ELF-1 (cell line): ENCODE measurements around the gene EPHB3.

Experiments
- DNase-seq: peaks from one replicate; pipeline ENCODE4 v3.0.0-alpha.2; 2016; ENCODE audit warnings: low read depth, low spot score

Gene EPHB3

DNA sequence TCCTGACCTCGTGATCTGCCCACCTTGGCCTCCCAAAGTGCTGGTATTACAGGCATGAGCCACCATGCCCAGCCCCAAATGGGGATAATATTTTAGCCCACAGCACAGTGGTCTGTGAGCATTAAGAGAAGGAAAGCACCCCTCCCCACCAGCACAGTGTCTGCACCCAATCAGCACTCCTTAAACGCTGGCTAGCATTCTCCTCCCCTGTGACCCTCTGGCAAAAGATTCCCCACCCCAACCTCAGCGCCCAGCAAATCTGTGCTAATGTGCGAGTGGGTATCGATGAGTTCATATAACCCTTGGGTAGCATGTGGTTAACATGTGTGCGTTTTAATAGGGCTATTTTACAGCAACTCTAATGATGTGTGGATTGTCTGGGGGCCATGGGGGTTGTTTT lies 18.3 kb upstream of the EPHB3 start:
- no peak for DNase-seq

DNA sequence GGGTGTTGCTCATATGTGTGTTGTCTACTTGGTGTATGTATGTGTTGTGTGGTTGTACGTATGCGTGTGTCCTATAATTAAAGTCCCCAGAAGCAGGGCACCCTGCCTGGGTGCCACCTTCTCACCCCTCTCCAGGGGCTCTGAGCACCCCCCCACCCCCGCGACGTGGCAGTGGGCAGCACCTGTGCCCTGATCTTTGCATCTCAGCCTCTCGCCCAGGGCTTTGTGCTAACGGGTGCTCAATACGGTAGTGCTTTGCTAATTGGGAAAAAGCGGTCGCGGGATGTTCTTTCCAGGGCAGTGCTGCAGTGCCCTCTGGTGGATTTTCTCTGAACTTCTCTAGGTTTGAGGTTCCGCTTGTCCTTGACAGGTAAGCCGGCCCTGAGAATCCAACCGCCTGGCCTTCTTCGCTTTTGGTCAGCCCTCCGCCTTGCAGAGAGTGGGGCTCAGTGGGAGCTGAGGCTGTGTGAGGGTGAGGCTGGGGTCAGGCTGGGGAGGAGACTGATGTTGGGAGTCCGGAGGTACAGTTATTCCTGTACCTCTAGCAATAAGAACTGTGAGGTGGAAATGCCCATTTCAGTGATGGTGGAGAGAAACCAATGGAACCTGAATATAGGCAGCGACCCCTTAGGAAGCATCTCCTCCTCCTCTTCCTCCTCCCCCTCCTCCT lies 17.6 kb upstream of the EPHB3 start:
- peak; percentile 95 for DNase-seq

DNA sequence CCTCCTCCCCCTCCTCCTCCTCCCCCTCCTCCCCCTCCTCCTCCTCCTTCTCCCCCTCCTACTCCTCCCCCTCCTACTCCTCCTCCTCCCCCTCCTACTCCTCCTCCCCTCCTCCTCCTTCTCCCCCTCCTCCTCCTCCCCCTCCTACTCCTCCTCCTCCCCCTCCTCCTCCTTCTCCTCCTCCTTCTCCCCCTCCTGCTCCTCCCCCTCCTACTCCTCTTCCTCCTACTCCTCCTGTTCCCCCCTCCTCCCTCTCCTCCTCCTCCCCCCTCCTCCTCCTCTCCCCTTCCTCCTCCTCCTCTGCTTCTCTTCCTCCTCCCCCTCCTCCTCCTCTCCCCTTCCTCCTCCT lies 17.1 kb upstream of the EPHB3 start:
- DNase-seq: no peak

DNA sequence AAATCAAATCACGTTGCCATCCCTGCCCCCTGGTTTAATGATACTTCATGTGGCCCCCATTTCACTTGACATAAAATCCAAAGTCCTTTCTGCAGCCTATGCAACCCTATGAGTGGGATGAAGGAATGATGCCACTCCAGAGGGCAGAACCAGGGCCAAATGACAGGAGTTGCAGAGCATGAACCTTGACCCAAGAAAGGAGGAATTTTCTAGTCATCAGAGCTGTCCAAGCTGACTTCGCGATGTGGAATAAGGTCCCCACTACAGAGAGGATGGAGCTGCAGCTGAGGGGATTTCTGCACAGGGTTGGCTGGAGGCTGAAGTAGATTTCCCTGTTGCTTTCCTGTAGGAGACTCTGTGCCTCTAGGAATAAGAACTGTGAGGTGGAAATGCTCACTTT lies 15.8 kb upstream of the EPHB3 start:
- DNase-seq: no peak

DNA sequence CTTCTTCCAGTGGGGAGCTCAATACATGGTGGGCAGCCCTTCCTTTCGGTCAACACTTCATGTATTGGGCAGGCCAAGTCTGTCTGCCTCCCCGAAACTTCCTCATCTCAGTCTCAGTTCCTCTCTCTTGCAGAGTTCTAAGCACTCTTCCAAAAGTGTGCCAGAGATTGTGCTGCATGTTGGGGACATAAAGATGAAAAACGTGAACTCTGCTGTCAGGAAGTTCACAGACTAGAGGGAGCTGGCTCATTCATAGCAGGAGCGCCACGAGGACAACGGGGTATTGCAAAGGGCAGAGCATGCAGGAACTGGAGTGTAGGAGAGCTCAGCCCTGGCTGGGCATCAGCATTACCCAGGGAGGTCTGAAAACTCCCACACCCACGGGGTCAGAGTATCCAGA lies 15.3 kb upstream of the EPHB3 start:
- no peak for DNase-seq

DNA sequence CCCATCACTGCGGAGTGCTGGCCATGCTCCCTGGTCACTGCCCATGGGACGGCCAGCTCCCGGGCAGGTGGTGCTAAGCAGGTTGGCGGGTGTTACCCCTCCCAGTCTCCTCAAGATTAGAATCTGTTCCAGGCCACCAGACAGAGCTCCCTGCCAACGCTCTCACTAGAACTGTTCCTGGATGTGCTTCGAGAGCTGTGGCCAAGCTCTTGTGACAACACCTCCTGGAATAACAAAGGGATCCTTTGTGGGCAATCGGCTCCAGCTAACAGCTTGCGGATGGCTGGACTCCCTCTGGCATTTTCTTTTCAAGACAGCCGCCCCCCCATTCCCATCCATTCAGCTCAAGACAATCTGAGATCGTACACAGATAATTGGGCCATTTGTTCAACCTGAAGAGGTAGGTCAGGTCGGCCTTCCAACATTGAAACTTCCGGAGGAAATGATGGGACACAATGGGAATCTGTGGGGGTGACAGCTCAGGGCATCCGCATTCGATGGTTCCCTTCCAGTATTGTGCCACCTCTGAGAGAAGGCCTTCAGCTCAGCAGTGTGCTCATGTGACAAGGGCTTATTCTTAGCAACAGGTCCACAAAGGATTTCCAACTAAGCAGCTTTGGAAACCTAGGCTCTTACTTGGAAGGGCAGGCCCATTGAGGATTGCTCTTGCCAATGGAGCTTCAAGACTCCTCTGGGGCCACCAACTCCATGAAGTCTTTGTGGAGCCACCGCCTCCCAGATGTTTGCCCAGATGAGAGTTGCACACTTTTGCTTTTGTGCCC lies 11.6 kb upstream of the EPHB3 start:
- DNase-seq: peak; percentile 74

DNA sequence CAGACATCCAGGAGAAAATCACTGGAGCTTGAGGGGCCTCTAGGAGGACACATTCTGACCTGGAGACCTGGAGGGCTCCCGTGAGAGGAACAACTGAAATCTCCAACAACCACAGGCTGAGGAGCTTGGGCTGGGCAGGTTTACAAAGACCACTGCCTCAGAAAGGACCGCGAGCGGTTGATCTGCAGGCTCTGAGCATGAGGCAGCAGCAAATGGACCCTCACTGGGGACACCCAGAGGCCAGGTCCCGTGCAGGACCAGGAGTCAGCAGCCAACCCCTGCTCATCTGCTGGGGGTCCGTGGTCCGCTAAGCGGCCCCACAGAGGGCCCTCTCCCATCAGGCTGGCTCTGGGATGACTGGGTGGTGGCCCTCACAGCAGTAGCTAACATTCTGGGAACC lies 10.5 kb upstream of the EPHB3 start:
- no peak for DNase-seq

DNA sequence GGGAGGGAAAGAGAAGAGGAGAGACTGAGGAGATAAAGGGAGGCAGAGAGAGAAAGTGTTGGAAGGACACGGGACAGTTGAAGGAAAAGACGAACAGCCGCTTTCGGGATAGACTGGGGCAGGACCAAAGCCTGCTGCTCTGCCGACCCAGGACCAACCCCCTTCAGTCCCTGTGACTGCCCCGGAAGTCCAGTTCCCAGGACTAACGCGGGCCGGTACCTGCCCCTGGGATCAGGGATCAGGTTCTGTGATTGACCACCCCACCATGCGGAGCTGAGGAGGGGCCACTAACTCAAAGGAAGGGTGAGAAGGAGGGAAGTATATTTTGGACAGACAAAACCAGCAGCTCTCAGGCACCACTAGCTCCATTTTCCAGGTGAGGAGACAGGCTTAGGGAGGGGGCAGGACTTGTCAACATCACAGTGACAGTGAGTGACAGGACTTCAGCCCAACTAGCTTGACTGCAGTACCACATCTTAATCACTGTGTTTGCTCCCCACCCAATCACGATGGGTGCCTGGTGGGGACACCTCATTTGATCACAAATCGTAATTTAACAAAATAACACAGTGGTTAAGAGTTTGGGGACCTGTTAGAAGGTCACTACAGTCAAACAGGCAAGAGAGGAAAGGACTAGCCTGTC lies 9.8 kb upstream of the EPHB3 start:
- no peak for DNase-seq

DNA sequence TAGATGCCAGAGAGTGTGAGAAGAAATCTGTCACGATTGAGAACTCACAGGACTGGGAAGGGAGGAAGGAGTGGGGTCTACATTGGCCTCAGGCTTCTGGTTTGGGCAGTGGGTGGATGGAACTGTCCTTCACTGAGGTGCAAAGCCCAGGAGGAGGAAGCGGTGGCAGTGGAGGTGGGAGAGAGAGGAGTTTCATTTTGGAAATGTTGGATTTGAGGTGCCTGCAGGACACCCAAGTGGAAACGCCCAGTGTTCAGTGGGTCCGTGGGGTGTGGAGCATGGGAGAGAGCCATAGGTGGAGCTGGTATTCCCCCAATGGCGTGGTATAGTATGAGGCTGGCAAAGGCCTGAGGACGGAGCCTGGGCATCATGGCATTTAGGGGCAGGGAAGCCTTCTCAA lies 9.3 kb upstream of the EPHB3 start:
- DNase-seq: no peak

DNA sequence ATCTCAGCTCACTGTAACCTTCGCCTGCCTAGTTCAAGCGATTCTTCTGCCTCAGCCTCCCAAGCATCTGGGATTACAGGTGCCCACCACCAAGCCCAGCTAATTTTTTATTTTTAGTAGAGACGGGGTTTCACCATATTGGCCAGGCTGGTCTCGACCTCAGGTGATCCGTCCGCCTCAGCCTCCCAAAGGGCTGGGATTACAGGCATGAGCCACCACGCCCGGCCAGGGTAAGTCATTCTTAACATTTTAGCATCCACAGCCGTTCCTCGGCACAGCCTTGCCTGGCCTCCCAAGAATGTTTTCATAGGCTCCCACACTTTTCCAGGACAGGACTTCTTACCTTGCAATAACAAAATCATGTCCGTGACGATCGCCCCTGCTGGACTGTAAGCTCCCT lies 8.7 kb upstream of the EPHB3 start:
- DNase-seq: no peak

DNA sequence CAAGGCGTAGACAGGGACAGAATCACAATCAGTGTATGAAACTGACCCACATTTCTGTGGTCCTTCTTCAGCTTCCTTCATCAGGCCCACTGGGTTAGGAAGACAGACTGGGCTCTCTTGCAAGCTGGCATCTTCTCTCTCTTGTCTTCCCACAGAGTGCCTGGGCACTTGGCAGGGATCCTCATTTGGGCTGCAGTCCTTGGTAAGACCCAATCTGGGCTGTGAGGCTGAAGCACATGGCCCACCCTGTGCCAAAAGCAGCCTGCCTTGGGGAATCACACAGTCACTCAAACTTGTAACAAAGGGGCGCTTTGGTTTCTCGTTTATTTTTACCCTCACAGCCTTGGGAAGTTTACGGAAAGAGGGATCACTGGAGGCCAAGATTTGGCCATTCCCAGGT lies 8.2 kb upstream of the EPHB3 start:
- DNase-seq: no peak

DNA sequence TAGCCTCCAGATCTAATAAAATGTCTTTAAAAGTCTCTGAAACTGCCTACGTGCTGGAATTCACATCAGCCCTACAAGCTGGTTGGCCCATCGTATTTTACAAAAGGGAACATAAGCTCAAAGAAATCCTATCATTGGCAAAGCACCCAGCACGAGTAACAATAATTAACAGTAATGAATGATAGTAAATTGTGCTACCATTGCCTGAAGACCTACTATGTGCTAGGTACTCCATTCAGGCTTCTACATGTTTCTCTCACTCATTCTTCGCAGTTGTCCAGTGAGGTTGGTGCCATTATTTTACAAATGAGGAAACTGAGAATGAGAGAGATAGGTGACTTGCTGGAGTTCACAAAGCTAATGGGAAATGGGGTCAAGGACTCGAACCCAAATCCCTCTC lies 7.1 kb upstream of the EPHB3 start:
- no peak for DNase-seq

DNA sequence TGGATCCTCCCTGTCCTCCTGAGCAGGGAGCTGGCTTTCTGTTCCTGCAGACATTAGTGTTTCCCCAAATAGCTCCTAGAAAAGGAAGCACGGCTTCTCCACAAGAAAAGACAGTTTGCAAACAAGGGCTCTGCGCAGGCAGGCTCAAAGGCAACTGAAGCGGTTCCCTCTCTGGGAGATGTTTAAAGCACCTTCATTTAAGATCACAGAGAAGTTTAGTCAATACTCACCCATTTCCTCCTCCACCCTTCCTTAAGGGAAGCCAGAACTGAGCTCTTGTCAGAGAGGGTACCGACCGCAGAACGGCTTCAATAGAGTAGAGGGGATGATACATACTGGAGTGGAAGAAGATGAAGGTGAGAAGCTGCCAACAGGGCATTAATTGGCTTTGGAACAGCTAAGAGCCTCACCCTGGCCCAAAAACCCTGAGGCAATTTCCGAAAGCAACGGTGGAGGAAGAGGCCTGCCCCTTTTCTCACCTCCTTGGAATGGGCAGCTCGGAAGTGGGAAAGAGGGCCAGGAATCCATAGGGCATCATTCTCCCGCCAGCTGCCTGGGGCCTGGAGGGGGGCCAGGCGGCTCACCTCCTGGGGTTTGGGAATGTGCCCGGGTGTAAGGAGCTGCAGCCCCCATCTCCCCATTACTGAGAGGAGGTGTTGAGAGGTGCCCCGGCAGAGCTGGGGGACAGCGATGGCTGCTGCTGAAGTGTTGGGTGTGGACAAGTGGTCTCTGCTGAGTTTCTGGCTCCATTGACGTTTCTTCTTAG lies 4.8 kb upstream of the EPHB3 start:
- DNase-seq: no peak

DNA sequence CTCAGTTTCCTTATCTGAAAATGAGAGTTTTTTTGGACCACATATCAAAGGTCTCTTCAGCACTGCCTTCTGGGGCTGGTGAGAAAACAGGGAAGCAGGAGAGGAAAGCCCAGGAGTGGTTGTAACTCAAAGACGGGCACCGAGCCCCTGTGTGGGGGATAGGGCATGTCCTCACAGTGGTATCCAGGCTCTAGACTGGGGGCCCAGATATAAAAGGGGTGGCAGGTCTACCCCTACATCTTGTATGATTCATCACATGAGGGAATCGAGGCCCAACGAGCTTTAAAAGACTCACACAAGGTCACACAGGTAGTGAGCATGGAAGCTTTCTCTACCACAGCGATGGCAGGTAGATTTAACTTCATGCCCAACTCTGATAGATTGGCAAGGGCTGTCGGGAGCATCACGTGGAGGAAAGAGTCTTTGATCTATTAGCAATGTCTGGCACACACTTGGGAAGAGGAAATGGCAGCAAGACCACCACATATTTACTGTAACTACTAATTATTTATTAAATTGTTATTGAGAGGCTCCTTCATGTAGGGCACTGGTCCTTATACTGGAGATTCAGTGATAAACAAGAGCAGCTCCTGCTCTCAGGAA lies 4.1 kb upstream of the EPHB3 start:
- DNase-seq: no peak

DNA sequence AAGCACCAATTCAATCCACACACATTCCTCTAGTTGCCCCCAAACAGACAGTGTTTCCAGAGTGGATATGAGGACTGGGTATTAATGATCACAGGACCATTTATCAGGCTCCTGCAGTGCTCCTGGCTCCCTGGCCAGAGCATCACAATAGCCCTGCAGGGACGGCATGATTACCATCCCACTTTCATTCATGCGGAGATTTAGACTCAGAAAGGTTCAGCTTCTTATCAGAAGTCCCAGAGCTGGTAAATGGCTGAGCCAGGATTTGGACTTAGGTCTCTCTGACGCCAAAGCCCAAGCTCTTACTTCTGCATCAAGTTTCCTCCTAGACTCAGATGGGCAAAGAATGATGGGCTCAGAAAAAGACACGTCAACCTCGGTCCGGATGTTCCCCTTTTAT lies 2.9 kb upstream of the EPHB3 start:
- peak; percentile 34 for DNase-seq

DNA sequence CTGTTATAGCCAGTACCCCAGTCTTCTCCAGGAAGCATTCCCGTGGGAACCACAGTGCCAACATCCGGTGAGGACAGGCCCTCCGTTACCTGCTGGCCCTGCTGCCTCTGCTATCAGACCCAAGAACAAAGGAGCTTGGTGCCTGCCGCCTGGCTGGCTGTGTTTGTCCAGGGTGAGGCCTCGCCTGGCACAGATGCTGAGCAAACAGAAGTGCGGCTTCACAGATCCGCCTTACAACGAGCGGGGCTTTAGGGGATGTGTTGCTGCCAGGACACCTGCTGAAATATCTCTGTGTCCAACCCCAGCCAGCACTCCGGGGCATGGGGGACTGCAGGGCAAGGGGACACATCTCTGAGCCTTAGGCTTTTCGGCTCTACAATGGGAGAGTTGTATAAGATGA lies 2.2 kb upstream of the EPHB3 start:
- no peak for DNase-seq

DNA sequence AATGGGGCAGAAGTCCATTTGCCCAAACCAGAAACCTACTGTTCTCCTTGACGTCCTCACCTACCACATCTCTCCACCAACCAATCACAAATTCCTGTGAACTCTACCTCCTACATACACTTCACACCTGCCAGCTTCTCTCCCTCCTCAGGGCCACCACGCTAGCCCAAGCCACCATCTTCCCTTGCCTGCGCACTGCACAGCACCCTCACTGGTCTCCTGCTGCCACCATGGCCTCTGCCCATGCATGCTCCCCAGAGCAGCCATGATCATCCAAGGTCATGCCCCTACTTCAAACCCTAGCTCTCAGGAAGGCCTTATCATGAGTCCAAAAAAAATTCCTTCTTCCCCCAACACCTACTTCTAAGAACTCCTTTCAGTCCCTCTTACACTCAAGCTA lies 1.1 kb upstream of the EPHB3 start:
- no peak for DNase-seq

DNA sequence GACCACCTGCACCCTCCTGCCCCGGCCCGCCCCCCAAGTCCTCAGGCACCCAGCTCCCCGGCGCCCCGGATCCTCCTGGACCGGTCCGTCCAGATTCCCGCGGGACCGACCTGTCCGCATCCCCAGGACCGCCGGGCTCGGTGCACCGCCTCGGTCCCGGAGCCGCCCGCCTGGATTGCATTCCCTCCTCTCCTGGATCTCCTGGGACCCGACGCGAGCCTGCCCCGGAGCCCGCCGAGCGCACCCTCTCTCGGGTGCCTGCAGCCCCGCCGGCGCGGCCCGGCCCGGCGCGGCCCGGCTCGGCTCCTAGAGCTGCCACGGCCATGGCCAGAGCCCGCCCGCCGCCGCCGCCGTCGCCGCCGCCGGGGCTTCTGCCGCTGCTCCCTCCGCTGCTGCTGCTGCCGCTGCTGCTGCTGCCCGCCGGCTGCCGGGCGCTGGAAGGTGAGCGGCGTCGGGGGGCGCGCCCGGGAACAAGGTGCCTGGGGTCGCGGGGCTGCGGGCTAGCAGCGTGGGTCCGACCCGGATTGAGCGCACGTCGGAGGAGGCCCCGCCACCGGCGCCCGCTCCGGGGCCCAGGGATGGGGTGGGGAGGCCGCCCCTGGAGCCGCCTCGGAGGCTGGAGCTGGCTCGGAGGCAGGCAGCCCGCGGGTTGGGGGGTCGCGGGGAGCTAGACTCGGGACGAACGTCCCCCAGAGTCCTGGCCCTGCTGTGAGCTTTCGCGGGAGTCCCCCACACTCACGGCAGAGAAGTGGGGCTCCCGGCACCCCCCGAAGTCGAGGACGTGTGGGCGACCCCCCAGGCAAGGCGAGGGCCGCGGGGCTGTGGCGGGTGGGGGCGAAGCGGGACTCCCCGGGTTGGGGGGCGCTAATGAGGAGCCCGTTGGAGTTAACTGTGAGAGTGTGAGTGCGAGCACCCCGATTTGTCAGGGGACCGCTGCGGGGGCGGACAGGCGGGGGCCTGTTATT lies 610 bp downstream of the EPHB3 start:
- no peak for DNase-seq

DNA sequence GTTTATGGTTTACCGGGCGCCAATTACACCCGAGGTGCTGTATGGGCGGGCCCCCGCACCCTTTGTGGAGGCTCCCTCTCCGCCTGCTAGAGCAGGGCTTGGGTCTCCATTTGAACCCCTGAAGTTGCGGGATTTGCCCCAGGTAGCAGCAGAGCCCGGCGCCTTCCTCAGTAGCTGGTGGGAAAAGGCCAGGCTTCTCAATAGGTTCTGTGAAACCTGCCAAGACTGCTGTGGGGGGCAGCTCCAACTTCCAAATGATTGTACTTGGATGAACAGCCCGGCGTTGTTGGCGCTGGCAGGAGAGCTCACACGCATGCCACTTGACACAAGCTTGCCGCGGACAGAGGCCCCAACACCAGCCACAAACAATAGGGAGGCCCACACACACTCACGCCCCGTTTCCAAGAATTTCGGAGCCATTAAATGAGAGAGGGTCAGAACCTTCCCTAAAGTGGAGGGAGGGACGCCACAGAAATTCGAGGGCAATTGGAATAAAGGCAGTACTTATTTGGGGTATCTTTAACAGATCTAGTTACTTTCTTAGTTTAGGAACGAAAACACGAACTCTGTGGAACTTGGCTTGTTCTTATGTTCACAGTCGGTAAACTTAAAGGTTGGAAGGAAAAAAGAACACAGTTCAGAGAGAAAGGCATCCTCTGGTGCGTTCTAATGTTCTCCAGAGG lies 1.4 kb downstream of the EPHB3 start:
- no peak for DNase-seq

DNA sequence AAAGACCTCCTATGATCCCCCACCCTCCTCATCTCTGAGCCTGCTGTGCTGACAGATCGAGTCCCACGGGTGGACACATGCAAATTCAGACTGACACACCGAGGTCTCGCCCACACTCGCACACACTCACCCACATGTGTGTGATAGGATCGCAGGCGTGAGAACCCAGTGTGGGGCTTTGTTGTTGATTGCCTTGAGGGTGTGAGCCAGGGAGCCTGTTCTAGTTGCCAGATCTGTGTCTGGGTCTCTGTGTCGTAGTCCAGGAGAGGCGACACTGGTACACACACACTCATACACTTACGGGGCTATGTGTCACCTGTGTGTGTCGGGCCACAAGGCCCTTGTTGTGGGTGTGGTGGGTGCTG lies 2.0 kb downstream of the EPHB3 start:
- DNase-seq: peak; percentile 67
